Measurements from ENCODE around the gene MYDGF.

GRCh38 chr19:4713384-4713951 lies 43.3 kb upstream of the MYDGF start:
- TF ChIP-seq CTCF (IDR thresholded peaks at IDR 0.05): no peak
- TF ChIP-seq POLR2A (IDR thresholded peaks at IDR 0.05): peak in 1 of 2 donors; percentile 51

All from adrenal gland (tissue), 5 donors.